HG02885 (cell line): ENCODE results near the gene POMC.
"Not testable (repeated sequence)": the region's sequence is repeated elsewhere in the genome, so short reads cannot be mapped to it uniquely, and the experiment has no call there.

ENCODE experiments used
- ATAC-seq: cut with Tn5 transposase; IDR thresholded peaks from one replicate; pipeline ENCODE4 v1.9.1; 2021; ENCODE audit warnings: mild to moderate bottlenecking; ENCODE audit not compliant: unreplicated experiment, poor library complexity

POMC gene

GRCh38 chr2:25141120-25141519 is 27.3 kb downstream of the POMC start:
- ATAC-seq: no peak

GRCh38 chr2:25140535-25140934 is 27.8 kb downstream of the POMC start:
- ATAC-seq: not testable (repeated sequence)

GRCh38 chr2:25132693-25133092 is 35.7 kb downstream of the POMC start:
- no peak for ATAC-seq

- ATAC-seq: no peak
Observed at GRCh38 chr2:25132299-25132635, 36.1 kb downstream of the POMC start.

GRCh38 chr2:25131567-25132298 is 36.6 kb downstream of the POMC start:
- no peak for ATAC-seq

GRCh38 chr2:25131253-25131566 is 37.2 kb downstream of the POMC start:
- no peak for ATAC-seq

GRCh38 chr2:25129901-25130520 is 38.4 kb downstream of the POMC start:
- ATAC-seq: no peak

- no peak for ATAC-seq
Observed at GRCh38 chr2:25127646-25128045, 40.7 kb downstream of the POMC start.

GRCh38 chr2:25127071-25127470 is 41.3 kb downstream of the POMC start:
- not testable (repeated sequence) for ATAC-seq

- no peak for ATAC-seq
Observed at GRCh38 chr2:25125976-25126375, 42.4 kb downstream of the POMC start.

- no peak for ATAC-seq
Observed at GRCh38 chr2:25125189-25125588, 43.2 kb downstream of the POMC start.

GRCh38 chr2:25123682-25124081 is 44.7 kb downstream of the POMC start:
- no peak for ATAC-seq

GRCh38 chr2:25122367-25122766 is 46.0 kb downstream of the POMC start:
- no peak for ATAC-seq

GRCh38 chr2:25119263-25119662 is 49.1 kb downstream of the POMC start:
- no peak for ATAC-seq

GRCh38 chr2:25116956-25117355 is 51.4 kb downstream of the POMC start:
- ATAC-seq: no peak

GRCh38 chr2:25115902-25116301 is 52.5 kb downstream of the POMC start:
- ATAC-seq: no peak

- ATAC-seq: no peak
Observed at GRCh38 chr2:25115249-25115883, 53.0 kb downstream of the POMC start.

GRCh38 chr2:25112113-25112512 is 56.3 kb downstream of the POMC start:
- no peak for ATAC-seq
